IMR-90 (cell line): ENCODE data around the gene CYP20A1. TPM values are rescaled to one million over a fixed set of nuclear protein-coding genes. Genes with fewer than 3 reads are reported as not detected.

ENCODE experiments used
- ATAC-seq: fragments of 200-7000 bp; cut with Tn5 transposase; 2 replicates; pipeline ENCODE4 v1.9.1; 2020; ENCODE audit warnings: low read depth, mild to moderate bottlenecking, moderate library complexity
- BruUV-seq: library from RNA; stranded (reverse); fragments of 400-500 nt; replicated peaks from 2 replicates; lab custom pipeline; 2021; lab: Mats Ljungman, UMichigan
- CTCF ChIA-PET: fragments of 300-600 bp; formaldehyde crosslinking; extraction: SDS; loops from one replicate; lab custom pipeline; 2021; ENCODE audit warnings: antibody characterized with exemption; lab: Yijun Ruan, JAX
- POLR2A ChIA-PET: fragments of 300-600 bp; sonication (Branson Sonifier 250); formaldehyde crosslinking; loops from one replicate; lab custom pipeline; 2022; ENCODE audit warnings: antibody characterized with exemption; ENCODE audit not compliant: unreplicated experiment; lab: Charles Lee
- DNase-seq: peaks from one replicate; pipeline ENCODE4 v3.0.0; 2013
- H2AFZ ChIP-seq: replicated peaks from 2 replicates; pipeline ENCODE3; 2013; ENCODE audit warnings: low read length, mild to moderate bottlenecking; ENCODE audit not compliant: poor library complexity
- H2AK5ac ChIP-seq: 2 replicates; pipeline ENCODE4 v1.6.1; 2013; ENCODE audit warnings: low read depth, low read length, inconsistent platforms
- H2AK9ac ChIP-seq: replicated peaks from 2 replicates; pipeline ENCODE3; 2013; ENCODE audit warnings: mild to moderate bottlenecking, low read depth, low read length, moderate library complexity; ENCODE audit not compliant: poor library complexity
- H2BK120ac ChIP-seq: 2 replicates; pipeline ENCODE4 v1.6.1; 2013; ENCODE audit warnings: low read depth, low read length, inconsistent platforms
- H2BK15ac ChIP-seq: 3 replicates; pipeline ENCODE4 v1.6.1; 2013; ENCODE audit warnings: low read depth, low read length, inconsistent platforms
- H2BK20ac ChIP-seq: 2 replicates; pipeline ENCODE4 v1.6.1; 2013; ENCODE audit warnings: low read depth, mild to moderate bottlenecking, inconsistent platforms, low read length, moderate library complexity
- H2BK5ac ChIP-seq: 2 replicates; pipeline ENCODE4 v1.6.1; 2013; ENCODE audit warnings: mild to moderate bottlenecking, low read depth, low read length, inconsistent platforms; ENCODE audit not compliant: poor library complexity, severe bottlenecking
- H3K14ac ChIP-seq: replicated peaks from 2 replicates; pipeline ENCODE4 v1.6.1; 2013; ENCODE audit warnings: low read depth, low read length, inconsistent platforms
- H3K18ac ChIP-seq: 2 replicates; pipeline ENCODE4 v1.6.1; 2013; ENCODE audit warnings: low read depth, low read length, control low read depth
- H3K23ac ChIP-seq: 2 replicates; pipeline ENCODE4 v1.6.1; 2013; ENCODE audit warnings: low read depth, low read length, inconsistent platforms
- H3K27ac ChIP-seq: 2 replicates; pipeline ENCODE4 v1.5.1; 2013; ENCODE audit warnings: mild to moderate bottlenecking, control low read depth, low read length; ENCODE audit not compliant: insufficient read depth
- H3K27me3 ChIP-seq: 2 replicates; pipeline ENCODE4 v1.6.1; 2013; ENCODE audit warnings: low read length; ENCODE audit not compliant: control insufficient read depth, insufficient read depth
- H3K36me3 ChIP-seq: 2 replicates; pipeline ENCODE4 v1.6.1; 2013; ENCODE audit warnings: low read length, mixed read lengths; ENCODE audit not compliant: control insufficient read depth, insufficient read depth
- H3K4ac ChIP-seq: 2 replicates; pipeline ENCODE4 v1.6.1; 2013; ENCODE audit warnings: low read depth, low read length, inconsistent platforms
- H3K4me1 ChIP-seq: 2 replicates; pipeline ENCODE4 v1.6.1; 2013; ENCODE audit warnings: low read length, mixed read lengths; ENCODE audit not compliant: control insufficient read depth, insufficient read depth
- H3K4me2 ChIP-seq: 2 replicates; pipeline ENCODE4 v1.6.1; 2013; ENCODE audit warnings: low read depth, mild to moderate bottlenecking, control low read depth, low read length, moderate library complexity
- H3K4me3 ChIP-seq: 2 replicates; pipeline ENCODE4 v1.5.1; 2013; ENCODE audit warnings: low read depth, mild to moderate bottlenecking, control low read depth, low read length, moderate library complexity; ENCODE audit not compliant: insufficient read depth
- H3K56ac ChIP-seq: 2 replicates; pipeline ENCODE4 v1.6.1; 2013; ENCODE audit warnings: low read length, inconsistent platforms; ENCODE audit not compliant: insufficient read depth; ENCODE audit errors: extremely low read depth
- H3K79me1 ChIP-seq, 2 experiments: 2 replicates each; pipeline ENCODE4 v1.6.1; 2013; ENCODE audit warnings: low read length in 2 of 2, inconsistent platforms in 1 of 2, low read depth in 1 of 2
- H3K9ac ChIP-seq: 2 replicates; pipeline ENCODE4 v1.6.1; 2013; ENCODE audit warnings: low read depth, low read length, control low read depth
- H3K9me1 ChIP-seq: 2 replicates; pipeline ENCODE4 v1.6.1; 2013; ENCODE audit warnings: low read length, inconsistent platforms; ENCODE audit not compliant: insufficient read depth
- H3K9me3 ChIP-seq: 2 replicates; pipeline ENCODE4 v1.6.1; 2013; ENCODE audit warnings: low read length; ENCODE audit not compliant: control insufficient read depth, insufficient read depth
- H4K20me1 ChIP-seq: 2 replicates; pipeline ENCODE4 v1.6.1; 2013; ENCODE audit warnings: low read length, inconsistent platforms; ENCODE audit not compliant: insufficient read depth
- H4K5ac ChIP-seq: 2 replicates; pipeline ENCODE4 v1.6.1; 2013; ENCODE audit warnings: mild to moderate bottlenecking, low read depth, low read length, control low read depth
- H4K8ac ChIP-seq, 2 experiments: 2 replicates each; pipeline ENCODE4 v1.6.1; 2013; ENCODE audit warnings: low read depth in 2 of 2, low read length in 2 of 2, control low read depth in 1 of 2, inconsistent platforms in 1 of 2
- H4K91ac ChIP-seq: 2 replicates; pipeline ENCODE4 v1.6.1; 2013; ENCODE audit warnings: low read depth, low read length, inconsistent platforms; ENCODE audit not compliant: insufficient read depth
- BHLHE40 ChIP-seq: fragments of 150-350 bp; IDR thresholded peaks from 2 replicates; pipeline ENCODE4 v1.6.1; 2016; ENCODE audit warnings: mild to moderate bottlenecking, low read depth, low read length
- CEBPB ChIP-seq: IDR thresholded peaks from 2 replicates; pipeline ENCODE4 v1.6.1; 2012; ENCODE audit warnings: low read depth, low read length, improper control_type of control experiment
- CHD1 ChIP-seq: IDR thresholded peaks from 2 replicates; pipeline ENCODE4 v1.6.1; 2012; ENCODE audit warnings: low read depth, low read length, improper control_type of control experiment
- FOS ChIP-seq: fragments of 150-350 bp; IDR thresholded peaks from 2 replicates; pipeline ENCODE4 v1.6.1; 2016; ENCODE audit warnings: low read depth, low read length
- MAFK ChIP-seq: IDR thresholded peaks from 2 replicates; pipeline ENCODE4 v1.6.1; 2012; ENCODE audit warnings: low read depth, low read length, improper control_type of control experiment
- MAZ ChIP-seq: IDR thresholded peaks from 2 replicates; pipeline ENCODE4 v1.6.1; 2012; ENCODE audit warnings: low read depth, mild to moderate bottlenecking, low read length, improper control_type of control experiment, moderate library complexity, borderline replicate concordance
- MXI1 ChIP-seq: IDR thresholded peaks from 2 replicates; pipeline ENCODE4 v1.6.1; 2012; ENCODE audit warnings: low read depth, mild to moderate bottlenecking, low read length, moderate library complexity, borderline replicate concordance
- NFE2L2 ChIP-seq: fragments of 150-350 bp; IDR thresholded peaks from 2 replicates; pipeline ENCODE4 v1.6.1; 2016; ENCODE audit warnings: low read depth, mild to moderate bottlenecking, low read length
- POLR2A ChIP-seq: IDR thresholded peaks from 2 replicates; pipeline ENCODE4 v1.6.1; 2012; ENCODE audit warnings: mild to moderate bottlenecking, low read depth, low read length
- RAD21 ChIP-seq: IDR thresholded peaks from 2 replicates; pipeline ENCODE4 v1.6.1; 2012; ENCODE audit warnings: low read length, improper control_type of control experiment
- RCOR1 ChIP-seq: IDR thresholded peaks from 2 replicates; pipeline ENCODE4 v1.6.1; 2012; ENCODE audit warnings: mild to moderate bottlenecking, low read length, improper control_type of control experiment; ENCODE audit not compliant: insufficient replicate concordance
- RFX5 ChIP-seq: IDR thresholded peaks from 2 replicates; pipeline ENCODE4 v1.8.0; 2012; ENCODE audit warnings: low read depth, mild to moderate bottlenecking, low read length, moderate library complexity
- SMC3 ChIP-seq: fragments of 150-350 bp; IDR thresholded peaks from 2 replicates; pipeline ENCODE4 v1.6.1; 2016; ENCODE audit warnings: low read depth, mild to moderate bottlenecking, antibody characterized with exemption, low read length, moderate library complexity
- WGBS, 2 experiments: methylation state at CpG; one replicate each; pipeline versions ENCODE4 v1.1.5 to v1.1.7; 2013; ENCODE audit warnings: missing lambda C conversion rate in 2 of 2; ENCODE audit not compliant: insufficient read length in 1 of 2; ENCODE audit errors: extremely low coverage in 2 of 2; 5-methylcytosine and 5-hydroxymethylcytosine counted together
- dilution Hi-C: fragments of 300-500 bp; cut with HindIII; formaldehyde crosslinking; loops from one replicate; pipeline ENCODE4 v1.14.3; 2018; ENCODE audit warnings: low sequenced_read_pairs; ENCODE audit not compliant: unreplicated experiment
- in situ Hi-C: fragments of 300-500 bp; cut with MboI; formaldehyde crosslinking; loops from 3 replicates; pipeline ENCODE4 v1.14.3; 2019; ENCODE audit warnings: low sequenced_read_pairs, inconsistent platforms, mixed read lengths
- intact Hi-C: fragments of 100-400 bp; cut with micrococcal nuclease; formaldehyde crosslinking; loops from 2 replicates; pipeline ENCODE4 v1.10.0; 2022
- polyA plus RNA-seq, 3 experiments: library from polyadenylated mRNA; depleted of rRNA; stranded (reverse); fragments of >200 nt; gene quantifications; 2 replicates each; pipeline ENCODE4 v1.2.3, GENCODE V29; 2012; ENCODE audit warnings: low replicate concordance in 1 of 3
- total RNA-seq: library from RNA; depleted of rRNA; stranded (reverse); fragments of >200 nt; gene quantifications from 2 replicates; pipeline ENCODE4 v1.2.3, GENCODE V29; 2012
- TF ChIP-seq, protein P1 (sequence below): fragments of 150-350 bp; IDR thresholded peaks from 2 replicates; pipeline ENCODE4 v1.6.1; 2016; ENCODE audit warnings: low read depth, mild to moderate bottlenecking, low read length, moderate library complexity, borderline replicate concordance
- TF ChIP-seq, protein P2 (sequence below): conservative IDR thresholded peaks from 2 replicates; pipeline ENCODE4 v1.5.1; 2012; ENCODE audit warnings: mild to moderate bottlenecking, low read depth, low read length, improper control_type of control experiment
- TF ChIP-seq, protein P3 (sequence below): fragments of 150-350 bp; IDR thresholded peaks from 2 replicates; pipeline ENCODE4 v1.6.1; 2017; ENCODE audit warnings: mild to moderate bottlenecking, antibody characterized with exemption, low read length, low read depth

CYP20A1 gene
- total and polyA plus RNA-seq, 2 of the 4 experiments (the other 2 are of a cell fraction): 7.0 to 16.8 TPM

DNA sequence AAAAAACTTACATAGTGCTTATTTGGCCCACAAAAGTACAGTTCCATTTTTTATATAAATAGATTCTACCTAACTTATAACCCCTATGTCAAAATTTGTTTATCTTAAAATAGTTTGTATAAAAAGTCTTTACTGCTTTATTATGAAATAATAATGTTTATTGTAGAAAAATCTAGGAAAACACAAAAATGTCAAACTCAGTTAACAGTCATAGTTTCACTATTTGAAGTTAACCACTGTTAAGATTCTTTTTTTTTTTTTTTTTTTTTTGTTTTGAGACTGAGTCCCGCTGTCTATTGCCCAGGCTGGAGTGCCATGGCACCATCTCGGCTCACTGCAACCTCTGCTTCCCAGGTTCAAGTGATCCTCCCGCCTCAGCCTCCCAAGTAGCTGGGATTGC is 62.8 kb downstream of the CYP20A1 start:
- Histone ChIP-seq H3K79me1 (peaks cover 0 to 7% of the 10 kb centered on the region in 2 experiments; a peak in 1 of 4 replicates), H3K36me3 (peaks cover 3% of the 10 kb centered on the region; the same call in 1 of the 2 replicates), H2BK120ac (no peak overlapping the region), H2AK9ac (no peak overlapping the region), H4K5ac (no peak overlapping the region), H4K91ac (no peak overlapping the region), H3K56ac (no peak overlapping the region), H3K18ac (no peak overlapping the region), H3K27ac (no peak overlapping the region; the same call in 1 of the 2 replicates), H4K8ac (no peak overlapping the region), H2AFZ (no peak overlapping the region), H3K9me3 (no peaks in the 10 kb centered on the region), H2BK20ac (no peak overlapping the region), H3K14ac (no peak overlapping the region), H3K4me3 (no peak overlapping the region), H3K27me3 (no peaks in the 10 kb centered on the region), H3K23ac (no peak overlapping the region), H2AK5ac (no peak overlapping the region), H2BK15ac (no peak overlapping the region), H3K9me1 (0 out of 2 replicates have a peak, but pooled peaks cover 9% of the 10 kb centered on the region), H3K4me1 (peaks cover 9% of the 10 kb centered on the region), H3K4me2 (no peak overlapping the region), H4K20me1 (no peaks in the 10 kb centered on the region), H3K9ac (no peak overlapping the region), H2BK5ac (no peak overlapping the region), H3K4ac (no peak overlapping the region; the same call in 1 of the 2 replicates)
- TF ChIP-seq MAZ: no peak
- TF ChIP-seq MXI1: no peak
- TF ChIP-seq, protein P1, sequence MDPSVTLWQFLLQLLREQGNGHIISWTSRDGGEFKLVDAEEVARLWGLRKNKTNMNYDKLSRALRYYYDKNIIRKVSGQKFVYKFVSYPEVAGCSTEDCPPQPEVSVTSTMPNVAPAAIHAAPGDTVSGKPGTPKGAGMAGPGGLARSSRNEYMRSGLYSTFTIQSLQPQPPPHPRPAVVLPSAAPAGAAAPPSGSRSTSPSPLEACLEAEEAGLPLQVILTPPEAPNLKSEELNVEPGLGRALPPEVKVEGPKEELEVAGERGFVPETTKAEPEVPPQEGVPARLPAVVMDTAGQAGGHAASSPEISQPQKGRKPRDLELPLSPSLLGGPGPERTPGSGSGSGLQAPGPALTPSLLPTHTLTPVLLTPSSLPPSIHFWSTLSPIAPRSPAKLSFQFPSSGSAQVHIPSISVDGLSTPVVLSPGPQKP: no peak
- no peak for TF ChIP-seq RFX5
- TF ChIP-seq RAD21: no peak
- TF ChIP-seq MAFK: no peak
- TF ChIP-seq, protein P2, sequence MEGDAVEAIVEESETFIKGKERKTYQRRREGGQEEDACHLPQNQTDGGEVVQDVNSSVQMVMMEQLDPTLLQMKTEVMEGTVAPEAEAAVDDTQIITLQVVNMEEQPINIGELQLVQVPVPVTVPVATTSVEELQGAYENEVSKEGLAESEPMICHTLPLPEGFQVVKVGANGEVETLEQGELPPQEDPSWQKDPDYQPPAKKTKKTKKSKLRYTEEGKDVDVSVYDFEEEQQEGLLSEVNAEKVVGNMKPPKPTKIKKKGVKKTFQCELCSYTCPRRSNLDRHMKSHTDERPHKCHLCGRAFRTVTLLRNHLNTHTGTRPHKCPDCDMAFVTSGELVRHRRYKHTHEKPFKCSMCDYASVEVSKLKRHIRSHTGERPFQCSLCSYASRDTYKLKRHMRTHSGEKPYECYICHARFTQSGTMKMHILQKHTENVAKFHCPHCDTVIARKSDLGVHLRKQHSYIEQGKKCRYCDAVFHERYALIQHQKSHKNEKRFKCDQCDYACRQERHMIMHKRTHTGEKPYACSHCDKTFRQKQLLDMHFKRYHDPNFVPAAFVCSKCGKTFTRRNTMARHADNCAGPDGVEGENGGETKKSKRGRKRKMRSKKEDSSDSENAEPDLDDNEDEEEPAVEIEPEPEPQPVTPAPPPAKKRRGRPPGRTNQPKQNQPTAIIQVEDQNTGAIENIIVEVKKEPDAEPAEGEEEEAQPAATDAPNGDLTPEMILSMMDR: no peak
- no peak for TF ChIP-seq POLR2A
- TF ChIP-seq CEBPB: no peak
- TF ChIP-seq, protein P3, sequence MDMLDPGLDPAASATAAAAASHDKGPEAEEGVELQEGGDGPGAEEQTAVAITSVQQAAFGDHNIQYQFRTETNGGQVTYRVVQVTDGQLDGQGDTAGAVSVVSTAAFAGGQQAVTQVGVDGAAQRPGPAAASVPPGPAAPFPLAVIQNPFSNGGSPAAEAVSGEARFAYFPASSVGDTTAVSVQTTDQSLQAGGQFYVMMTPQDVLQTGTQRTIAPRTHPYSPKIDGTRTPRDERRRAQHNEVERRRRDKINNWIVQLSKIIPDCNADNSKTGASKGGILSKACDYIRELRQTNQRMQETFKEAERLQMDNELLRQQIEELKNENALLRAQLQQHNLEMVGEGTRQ: no peak
- no peak for TF ChIP-seq SMC3
- no peak for TF ChIP-seq NFE2L2
- no peak for TF ChIP-seq FOS
- TF ChIP-seq BHLHE40: no peak
- no peak for TF ChIP-seq RCOR1
- TF ChIP-seq CHD1: no peak
- intact Hi-C loops (no loop called here), in situ Hi-C loops (no loop called here), dilution Hi-C loops (no loop called here)
- ATAC-seq: peak; percentile 74
- ChIA-PET POLR2A (no interaction called here), CTCF (no interaction called here)
- WGBS, 2 experiments: 80% methylated on average over 1 of the region's 3 CpGs; no CpG with 5 or more reads in 1 of the 2 experiments
- no TSS peak for BruUV-seq
- peak; percentile 51 for DNase-seq
